ENCODE measurements around the gene FRY.

The FRY gene

GRCh38 chr13:32041429-32041828 lies 9.9 kb downstream of the FRY start:
- no peak overlapping the region for H3K27ac ChIP-seq
- TF ChIP-seq CTCF (conservative IDR thresholded peaks at IDR 0.05), result no peak
- TF ChIP-seq ZFX (IDR thresholded peaks at IDR 0.05), result no peak

GRCh38 chr13:32042551-32042950 lies 11.0 kb downstream of the FRY start:
- no peak for TF ChIP-seq CTCF (conservative IDR thresholded peaks at IDR 0.05)
- TF ChIP-seq ZFX (IDR thresholded peaks at IDR 0.05), result no peak
- peak overlapping the region; percentile 2; the same call in 1 of the 2 replicates for H3K27ac ChIP-seq

GRCh38 chr13:32044446-32044845 lies 12.9 kb downstream of the FRY start:
- no peak overlapping the region for H3K27ac ChIP-seq
- TF ChIP-seq CTCF (conservative IDR thresholded peaks at IDR 0.05), result no peak
- TF ChIP-seq ZFX (IDR thresholded peaks at IDR 0.05), result no peak; the same call in 1 of the 2 replicates

- TF ChIP-seq CTCF (conservative IDR thresholded peaks at IDR 0.05) (no peak), ZFX (IDR thresholded peaks at IDR 0.05) (no peak)
These were observed 14.0 kb downstream of the FRY start for GRCh38 chr13:32045537-32045936.

GRCh38 chr13:32045982-32046785 lies 14.6 kb downstream of the FRY start:
- TF ChIP-seq CTCF (conservative IDR thresholded peaks at IDR 0.05) (no peak), ZFX (IDR thresholded peaks at IDR 0.05) (no peak)
- no peak overlapping the region; the same call in 1 of the 2 replicates for H3K27ac ChIP-seq

More at GRCh38 chr13:32045537-32045936, 14.0 kb downstream of the FRY start:
- H3K27ac ChIP-seq, result no peak overlapping the region

- TF ChIP-seq CTCF (conservative IDR thresholded peaks at IDR 0.05), result no peak
- no peak for TF ChIP-seq ZFX (IDR thresholded peaks at IDR 0.05)
- peak overlapping the region; percentile 84 for H3K27ac ChIP-seq
These were observed 15.5 kb downstream of the FRY start for GRCh38 chr13:32047088-32047487.

GRCh38 chr13:32047793-32048192 lies 16.2 kb downstream of the FRY start:
- TF ChIP-seq CTCF (conservative IDR thresholded peaks at IDR 0.05), result no peak
- no peak for TF ChIP-seq ZFX (IDR thresholded peaks at IDR 0.05)

More at GRCh38 chr13:32047793-32048192, 16.2 kb downstream of the FRY start:
- H3K27ac ChIP-seq, result peak overlapping the region; percentile 84

All from C4-2B (cell line).